WTC11 (cell line): Measurements from ENCODE around the gene NELL1. TPM values are rescaled to one million over a fixed set of nuclear protein-coding genes. Genes with fewer than 3 reads are reported as not detected.

Experiments used
- ATAC-seq: fragments of 200-7000 bp; cut with Tn5 transposase; 2 replicates; pipeline ENCODE4 v1.10.0; 2021; ENCODE audit warnings: mild to moderate bottlenecking, moderate library complexity
- CTCF ChIA-PET: fragments of 300-600 bp; sonication (Branson Sonifier 250); formaldehyde crosslinking; loops from one replicate; lab custom pipeline; 2021; ENCODE audit warnings: antibody characterized with exemption; lab: Charles Lee
- POLR2A ChIA-PET: fragments of 350-600 bp; sonication (Branson Sonifier 250); formaldehyde crosslinking; loops from one replicate; lab custom pipeline; 2021; ENCODE audit warnings: antibody characterized with exemption; lab: Charles Lee
- DNase-seq: peaks from one replicate; pipeline ENCODE4 v3.0.0; 2021; ENCODE audit warnings: low spot score
- H3K27ac Mint-ChIP-seq: 2 replicates; pipeline ENCODE4 v1.8.0; 2021; ENCODE audit warnings: mixed read lengths
- H3K27me3 Mint-ChIP-seq: 2 replicates; pipeline ENCODE4 v1.8.0; 2021; ENCODE audit warnings: low read depth, mild to moderate bottlenecking, moderate library complexity, mixed read lengths
- H3K36me3 Mint-ChIP-seq: 2 replicates; pipeline ENCODE4 v1.8.0; 2021; ENCODE audit warnings: mixed read lengths
- H3K4me1 Mint-ChIP-seq: 2 replicates; pipeline ENCODE4 v1.8.0; 2022; ENCODE audit warnings: mixed read lengths
- H3K4me3 Mint-ChIP-seq: 2 replicates; pipeline ENCODE4 v1.8.0; 2021; ENCODE audit warnings: mild to moderate bottlenecking, moderate library complexity, mixed read lengths
- H3K9me3 Mint-ChIP-seq: 2 replicates; pipeline ENCODE4 v1.8.0; 2021; ENCODE audit warnings: mixed read lengths
- CREB1 ChIP-seq: sonication (generic); formaldehyde crosslinking; IDR thresholded peaks from 2 replicates; pipeline ENCODE4 v1.8.0; 2023; ENCODE audit warnings: mild to moderate bottlenecking, missing genetic modification reagents
- E2F4 ChIP-seq: sonication (generic); formaldehyde crosslinking; IDR thresholded peaks from 2 replicates; pipeline ENCODE4 v1.8.1; 2022; ENCODE audit warnings: low read depth, mild to moderate bottlenecking, moderate library complexity, missing genetic modification reagents, borderline replicate concordance
- ETV6 ChIP-seq: sonication (generic); formaldehyde crosslinking; IDR thresholded peaks from 2 replicates; pipeline ENCODE4 v1.8.1; 2022; ENCODE audit warnings: mild to moderate bottlenecking, missing genetic modification reagents
- FOXP4 ChIP-seq: sonication (generic); formaldehyde crosslinking; IDR thresholded peaks from 2 replicates; pipeline ENCODE4 v1.8.0; 2022; ENCODE audit warnings: mild to moderate bottlenecking, missing genetic modification reagents
- IRF2 ChIP-seq: sonication (generic); formaldehyde crosslinking; IDR thresholded peaks from 2 replicates; pipeline ENCODE4 v1.8.0; 2022; ENCODE audit warnings: low read depth, missing genetic modification reagents, borderline replicate concordance
- NR2C2 ChIP-seq: sonication (generic); formaldehyde crosslinking; IDR thresholded peaks from 2 replicates; pipeline ENCODE4 v1.8.0; 2022; ENCODE audit warnings: mild to moderate bottlenecking, missing genetic modification reagents
- PRRX2 ChIP-seq: fragments of 250-450 bp; sonication (Bioruptor Pico); IDR thresholded peaks from 2 replicates; pipeline ENCODE4 v1.8.0; 2021; ENCODE audit warnings: mild to moderate bottlenecking
- RELA ChIP-seq: sonication (generic); formaldehyde crosslinking; IDR thresholded peaks from 2 replicates; pipeline ENCODE4 v1.8.1; 2022; ENCODE audit warnings: missing genetic modification reagents, mild to moderate bottlenecking, borderline replicate concordance
- SMAD3 ChIP-seq: sonication (generic); formaldehyde crosslinking; IDR thresholded peaks from 2 replicates; pipeline ENCODE4 v1.8.0; 2022; ENCODE audit warnings: missing genetic modification reagents, mild to moderate bottlenecking, borderline replicate concordance
- USF1 ChIP-seq: sonication (generic); formaldehyde crosslinking; IDR thresholded peaks from 2 replicates; pipeline ENCODE4 v1.8.0; 2022; ENCODE audit warnings: mild to moderate bottlenecking, missing genetic modification reagents
- ZNF138 ChIP-seq: sonication (generic); formaldehyde crosslinking; conservative IDR thresholded peaks from 2 replicates; pipeline ENCODE4 v1.8.1; 2022; ENCODE audit warnings: mild to moderate bottlenecking, moderate library complexity, missing genetic modification reagents
- ZNF416 ChIP-seq: fragments of 250-450 bp; sonication (Bioruptor Pico); IDR thresholded peaks from 2 replicates; pipeline ENCODE4 v1.9.0; 2021; ENCODE audit warnings: mild to moderate bottlenecking, inconsistent platforms
- ZNF423 ChIP-seq: fragments of 250-450 bp; sonication (Bioruptor Pico); IDR thresholded peaks from 2 replicates; pipeline ENCODE4 v2.1.2; 2022; ENCODE audit warnings: mild to moderate bottlenecking, moderate library complexity
- ZNF532 ChIP-seq: fragments of 250-450 bp; sonication (Bioruptor Pico); IDR thresholded peaks from 2 replicates; pipeline ENCODE4 v1.9.0; 2021; ENCODE audit warnings: mild to moderate bottlenecking, borderline replicate concordance
- ZNF671 ChIP-seq: fragments of 250-450 bp; sonication (Bioruptor Pico); IDR thresholded peaks from 2 replicates; pipeline ENCODE4 v1.8.0; 2021; ENCODE audit warnings: mild to moderate bottlenecking
- total RNA-seq: library from RNA; stranded (reverse); gene quantifications from 3 replicates; pipeline ENCODE4 v1.2.3, GENCODE V29; 2021
- TF ChIP-seq, protein P1 (sequence below): fragments of 250-450 bp; sonication (Bioruptor Pico); IDR thresholded peaks from 2 replicates; pipeline ENCODE4 v1.9.0; 2021; ENCODE audit warnings: moderate library complexity, mild to moderate bottlenecking, inconsistent platforms, borderline replicate concordance
- TF ChIP-seq, protein P2 (sequence below): fragments of 250-450 bp; sonication (Bioruptor Pico); conservative IDR thresholded peaks from 2 replicates; pipeline ENCODE4 v1.9.0; 2021; ENCODE audit warnings: mild to moderate bottlenecking
- TF ChIP-seq, protein P3 (sequence below): sonication (generic); formaldehyde crosslinking; IDR thresholded peaks from 2 replicates; pipeline ENCODE4 v1.8.0; 2023; ENCODE audit warnings: missing genetic modification reagents
- TF ChIP-seq, protein P4 (sequence below): sonication (generic); formaldehyde crosslinking; IDR thresholded peaks from 2 replicates; pipeline ENCODE4 v1.8.1; 2023; ENCODE audit warnings: mild to moderate bottlenecking, missing genetic modification reagents, borderline replicate concordance

NELL1 gene
- total RNA-seq, 1 experiment from 2014 or later = 1.8 TPM

GRCh38 chr11:20723366-20723765 lies 54.0 kb downstream of the NELL1 start:
- POLR2A ChIA-PET = no interaction called here
- TF ChIP-seq SMAD3 (CRISPR knock-in tag) (no peak), ZNF138 (CRISPR knock-in tag) (no peak), ZNF671 (CRISPR knock-in tag) (no peak), IRF2 (CRISPR knock-in tag) (no peak), USF1 (CRISPR knock-in tag) (no peak), FOXP4 (CRISPR knock-in tag) (no peak), NR2C2 (CRISPR knock-in tag) (no peak), RELA (CRISPR knock-in tag) (no peak), ZNF532 (CRISPR knock-in tag) (no peak)
- TF ChIP-seq, protein P1, sequence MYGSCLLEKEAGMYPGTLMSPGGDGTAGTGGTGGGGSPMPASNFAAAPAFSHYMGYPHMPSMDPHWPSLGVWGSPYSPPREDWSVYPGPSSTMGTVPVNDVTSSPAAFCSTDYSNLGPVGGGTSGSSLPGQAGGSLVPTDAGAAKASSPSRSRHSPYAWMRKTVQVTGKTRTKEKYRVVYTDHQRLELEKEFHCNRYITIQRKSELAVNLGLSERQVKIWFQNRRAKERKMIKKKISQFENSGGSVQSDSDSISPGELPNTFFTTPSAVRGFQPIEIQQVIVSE = no peak
- TF ChIP-seq, protein P2, sequence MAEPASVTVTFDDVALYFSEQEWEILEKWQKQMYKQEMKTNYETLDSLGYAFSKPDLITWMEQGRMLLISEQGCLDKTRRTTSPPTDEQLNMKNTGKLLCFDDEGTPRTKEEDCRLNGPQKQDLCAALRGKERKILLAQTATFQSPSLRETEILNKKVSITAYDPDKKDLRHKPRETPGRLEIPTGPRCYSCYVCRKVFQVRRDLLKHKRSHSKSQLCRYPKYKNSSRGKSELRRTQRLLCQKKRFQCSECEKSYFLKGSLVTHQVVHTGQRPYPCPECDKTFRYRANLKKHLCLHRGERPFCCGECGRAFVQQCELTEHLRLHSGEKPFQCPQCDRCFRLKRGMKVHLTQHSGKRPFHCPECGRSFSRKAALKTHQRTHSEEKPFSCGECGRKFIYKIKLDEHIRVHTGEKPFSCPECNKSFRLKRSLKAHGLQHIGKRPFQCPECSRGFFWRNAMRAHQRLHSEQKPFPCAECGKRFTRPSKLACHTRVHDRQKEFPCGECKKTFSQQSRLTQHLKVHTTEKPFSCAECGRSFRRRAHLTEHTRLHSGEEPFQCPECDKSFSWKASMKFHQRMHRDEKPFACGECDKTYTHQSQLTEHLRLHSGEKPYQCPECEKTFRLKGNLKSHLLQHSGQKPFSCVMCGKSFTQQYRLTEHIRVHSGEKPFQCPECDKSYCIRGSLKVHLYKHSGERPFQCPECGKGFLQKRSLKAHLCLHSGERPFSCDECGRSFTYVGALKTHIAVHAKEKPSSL (CRISPR knock-in tag) = no peak
- TF ChIP-seq, protein P3, sequence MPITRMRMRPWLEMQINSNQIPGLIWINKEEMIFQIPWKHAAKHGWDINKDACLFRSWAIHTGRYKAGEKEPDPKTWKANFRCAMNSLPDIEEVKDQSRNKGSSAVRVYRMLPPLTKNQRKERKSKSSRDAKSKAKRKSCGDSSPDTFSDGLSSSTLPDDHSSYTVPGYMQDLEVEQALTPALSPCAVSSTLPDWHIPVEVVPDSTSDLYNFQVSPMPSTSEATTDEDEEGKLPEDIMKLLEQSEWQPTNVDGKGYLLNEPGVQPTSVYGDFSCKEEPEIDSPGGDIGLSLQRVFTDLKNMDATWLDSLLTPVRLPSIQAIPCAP = no peak
- TF ChIP-seq, all 79 proteins: peak for 0
- DNase-seq (no peak), ATAC-seq (no peak)
- H3K4me1 Mint-ChIP-seq = peaks cover 8% of the 10 kb centered on the region
- no peak overlapping the region for H3K4me3 Mint-ChIP-seq
- H3K36me3 Mint-ChIP-seq = no peaks in the 10 kb centered on the region
- CTCF ChIA-PET = no interaction called here
- H3K27ac Mint-ChIP-seq = no peak overlapping the region
- H3K9me3 Mint-ChIP-seq = peaks cover 12% of the 10 kb centered on the region; the same call in 1 of the 2 replicates
- no peaks in the 10 kb centered on the region for H3K27me3 Mint-ChIP-seq

GRCh38 chr11:20729597-20730105 lies 60.3 kb downstream of the NELL1 start:
- Mint-ChIP-seq H3K4me1 (no peaks in the 10 kb centered on the region), H3K27ac (no peak overlapping the region)
- no peak for ATAC-seq
- no peak for TF ChIP-seq ETV6
- no peak for TF ChIP-seq ZNF416
- TF ChIP-seq PRRX2 (CRISPR knock-in tag) = no peak
- no peak for TF ChIP-seq ZNF423
- no peak for TF ChIP-seq E2F4 (CRISPR knock-in tag)
- TF ChIP-seq, protein P4, sequence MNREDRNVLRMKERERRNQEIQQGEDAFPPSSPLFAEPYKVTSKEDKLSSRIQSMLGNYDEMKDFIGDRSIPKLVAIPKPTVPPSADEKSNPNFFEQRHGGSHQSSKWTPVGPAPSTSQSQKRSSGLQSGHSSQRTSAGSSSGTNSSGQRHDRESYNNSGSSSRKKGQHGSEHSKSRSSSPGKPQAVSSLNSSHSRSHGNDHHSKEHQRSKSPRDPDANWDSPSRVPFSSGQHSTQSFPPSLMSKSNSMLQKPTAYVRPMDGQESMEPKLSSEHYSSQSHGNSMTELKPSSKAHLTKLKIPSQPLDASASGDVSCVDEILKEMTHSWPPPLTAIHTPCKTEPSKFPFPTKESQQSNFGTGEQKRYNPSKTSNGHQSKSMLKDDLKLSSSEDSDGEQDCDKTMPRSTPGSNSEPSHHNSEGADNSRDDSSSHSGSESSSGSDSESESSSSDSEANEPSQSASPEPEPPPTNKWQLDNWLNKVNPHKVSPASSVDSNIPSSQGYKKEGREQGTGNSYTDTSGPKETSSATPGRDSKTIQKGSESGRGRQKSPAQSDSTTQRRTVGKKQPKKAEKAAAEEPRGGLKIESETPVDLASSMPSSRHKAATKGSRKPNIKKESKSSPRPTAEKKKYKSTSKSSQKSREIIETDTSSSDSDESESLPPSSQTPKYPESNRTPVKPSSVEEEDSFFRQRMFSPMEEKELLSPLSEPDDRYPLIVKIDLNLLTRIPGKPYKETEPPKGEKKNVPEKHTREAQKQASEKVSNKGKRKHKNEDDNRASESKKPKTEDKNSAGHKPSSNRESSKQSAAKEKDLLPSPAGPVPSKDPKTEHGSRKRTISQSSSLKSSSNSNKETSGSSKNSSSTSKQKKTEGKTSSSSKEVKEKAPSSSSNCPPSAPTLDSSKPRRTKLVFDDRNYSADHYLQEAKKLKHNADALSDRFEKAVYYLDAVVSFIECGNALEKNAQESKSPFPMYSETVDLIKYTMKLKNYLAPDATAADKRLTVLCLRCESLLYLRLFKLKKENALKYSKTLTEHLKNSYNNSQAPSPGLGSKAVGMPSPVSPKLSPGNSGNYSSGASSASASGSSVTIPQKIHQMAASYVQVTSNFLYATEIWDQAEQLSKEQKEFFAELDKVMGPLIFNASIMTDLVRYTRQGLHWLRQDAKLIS = no peak
- TF ChIP-seq CREB1 = no peak
- no peak for TF ChIP-seq ZNF138 (CRISPR knock-in tag)

More at GRCh38 chr11:20729597-20730105, 60.3 kb downstream of the NELL1 start:
- H3K36me3 Mint-ChIP-seq = no peaks in the 10 kb centered on the region
- ChIA-PET CTCF (no interaction called here), POLR2A (no interaction called here)
- H3K9me3 Mint-ChIP-seq = peaks cover 11% of the 10 kb centered on the region
- no peaks in the 10 kb centered on the region for H3K27me3 Mint-ChIP-seq
- DNase-seq = no peak
- H3K4me3 Mint-ChIP-seq = no peak overlapping the region
